PFSK-1 (cell line): Measurements from ENCODE around the gene KRTAP9-9.
"Not testable (repeated sequence)": the region's sequence is repeated elsewhere in the genome, so short reads cannot be mapped to it uniquely, and the experiment has no call there.

Experiments
- FOXP2 ChIP-seq: optimal IDR thresholded peaks from 2 replicates; pipeline ENCODE3; 2011; ENCODE audit warnings: borderline replicate concordance, control low read depth, inconsistent platforms; ENCODE audit not compliant: insufficient read depth; ENCODE audit errors: extremely low read length, extremely low read depth
- POLR2AphosphoS5 ChIP-seq: IDR thresholded peaks from 2 replicates; pipeline ENCODE4 v1.6.1; 2012; ENCODE audit warnings: low read depth, mild to moderate bottlenecking, control low read depth, low read length, moderate library complexity
- SIN3A ChIP-seq: IDR thresholded peaks from 2 replicates; pipeline ENCODE4 v1.6.1; 2012; ENCODE audit warnings: mild to moderate bottlenecking, low read length, moderate library complexity, borderline replicate concordance; ENCODE audit not compliant: insufficient read depth
- TAF1 ChIP-seq: IDR thresholded peaks from 2 replicates; pipeline ENCODE4 v1.6.1; 2012; ENCODE audit warnings: low read length, control low read depth, borderline replicate concordance; ENCODE audit not compliant: insufficient read depth
- TF ChIP-seq, protein P1 (sequence below), 2 experiments: IDR thresholded peaks; 2 replicates each; pipeline versions ENCODE4 v1.6.1 to v1.8.0; 2011 to 2012; ENCODE audit warnings: low read depth in 2 of 2, low read length in 2 of 2, control low read depth in 1 of 2, inconsistent platforms in 1 of 2, mild to moderate bottlenecking in 1 of 2, moderate library complexity in 1 of 2; ENCODE audit not compliant: insufficient read depth in 1 of 2

Gene KRTAP9-9

DNA sequence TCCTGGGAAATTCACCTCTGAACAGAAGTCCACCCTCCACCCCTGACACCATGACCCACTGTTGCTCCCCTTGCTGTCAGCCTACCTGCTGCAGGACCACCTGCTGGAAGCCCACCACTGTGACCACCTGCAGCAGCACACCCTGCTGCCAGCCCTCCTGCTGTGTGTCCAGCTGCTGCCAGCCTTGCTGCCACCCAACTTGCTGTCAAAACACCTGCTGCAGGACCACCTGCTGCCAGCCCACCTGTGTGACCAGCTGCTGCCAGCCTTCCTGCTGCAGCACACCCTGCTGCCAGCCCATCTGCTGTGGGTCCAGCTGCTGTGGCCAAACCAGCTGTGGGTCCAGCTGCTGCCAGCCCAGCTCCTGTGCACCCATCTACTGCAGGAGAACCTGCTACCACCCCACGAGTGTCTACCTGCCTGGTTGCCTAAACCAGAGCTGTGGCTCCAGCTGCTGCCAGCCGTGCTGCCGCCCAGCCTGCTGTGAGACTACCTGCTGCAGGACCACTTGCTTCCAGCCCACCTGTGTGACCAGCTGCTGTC, 20.5 kb downstream of the KRTAP9-9 start, which contains the start of gene KRTAP9-7:
TSS of gene KRTAP9-7 (plus strand) at position 51 of the 543 bp plus-strand sequence. CDS start at position 51, 0 bp downstream.
- not testable (repeated sequence) for TF ChIP-seq FOXP2, POLR2AphosphoS5
- TF ChIP-seq, protein P1, sequence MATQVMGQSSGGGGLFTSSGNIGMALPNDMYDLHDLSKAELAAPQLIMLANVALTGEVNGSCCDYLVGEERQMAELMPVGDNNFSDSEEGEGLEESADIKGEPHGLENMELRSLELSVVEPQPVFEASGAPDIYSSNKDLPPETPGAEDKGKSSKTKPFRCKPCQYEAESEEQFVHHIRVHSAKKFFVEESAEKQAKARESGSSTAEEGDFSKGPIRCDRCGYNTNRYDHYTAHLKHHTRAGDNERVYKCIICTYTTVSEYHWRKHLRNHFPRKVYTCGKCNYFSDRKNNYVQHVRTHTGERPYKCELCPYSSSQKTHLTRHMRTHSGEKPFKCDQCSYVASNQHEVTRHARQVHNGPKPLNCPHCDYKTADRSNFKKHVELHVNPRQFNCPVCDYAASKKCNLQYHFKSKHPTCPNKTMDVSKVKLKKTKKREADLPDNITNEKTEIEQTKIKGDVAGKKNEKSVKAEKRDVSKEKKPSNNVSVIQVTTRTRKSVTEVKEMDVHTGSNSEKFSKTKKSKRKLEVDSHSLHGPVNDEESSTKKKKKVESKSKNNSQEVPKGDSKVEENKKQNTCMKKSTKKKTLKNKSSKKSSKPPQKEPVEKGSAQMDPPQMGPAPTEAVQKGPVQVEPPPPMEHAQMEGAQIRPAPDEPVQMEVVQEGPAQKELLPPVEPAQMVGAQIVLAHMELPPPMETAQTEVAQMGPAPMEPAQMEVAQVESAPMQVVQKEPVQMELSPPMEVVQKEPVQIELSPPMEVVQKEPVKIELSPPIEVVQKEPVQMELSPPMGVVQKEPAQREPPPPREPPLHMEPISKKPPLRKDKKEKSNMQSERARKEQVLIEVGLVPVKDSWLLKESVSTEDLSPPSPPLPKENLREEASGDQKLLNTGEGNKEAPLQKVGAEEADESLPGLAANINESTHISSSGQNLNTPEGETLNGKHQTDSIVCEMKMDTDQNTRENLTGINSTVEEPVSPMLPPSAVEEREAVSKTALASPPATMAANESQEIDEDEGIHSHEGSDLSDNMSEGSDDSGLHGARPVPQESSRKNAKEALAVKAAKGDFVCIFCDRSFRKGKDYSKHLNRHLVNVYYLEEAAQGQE (IDR thresholded peaks at IDR 0.05; ENCODE audit: insufficient read depth in 1 of 2, low read depth in 2 of 2, low read length in 2 of 2): not testable (repeated sequence)

DNA sequence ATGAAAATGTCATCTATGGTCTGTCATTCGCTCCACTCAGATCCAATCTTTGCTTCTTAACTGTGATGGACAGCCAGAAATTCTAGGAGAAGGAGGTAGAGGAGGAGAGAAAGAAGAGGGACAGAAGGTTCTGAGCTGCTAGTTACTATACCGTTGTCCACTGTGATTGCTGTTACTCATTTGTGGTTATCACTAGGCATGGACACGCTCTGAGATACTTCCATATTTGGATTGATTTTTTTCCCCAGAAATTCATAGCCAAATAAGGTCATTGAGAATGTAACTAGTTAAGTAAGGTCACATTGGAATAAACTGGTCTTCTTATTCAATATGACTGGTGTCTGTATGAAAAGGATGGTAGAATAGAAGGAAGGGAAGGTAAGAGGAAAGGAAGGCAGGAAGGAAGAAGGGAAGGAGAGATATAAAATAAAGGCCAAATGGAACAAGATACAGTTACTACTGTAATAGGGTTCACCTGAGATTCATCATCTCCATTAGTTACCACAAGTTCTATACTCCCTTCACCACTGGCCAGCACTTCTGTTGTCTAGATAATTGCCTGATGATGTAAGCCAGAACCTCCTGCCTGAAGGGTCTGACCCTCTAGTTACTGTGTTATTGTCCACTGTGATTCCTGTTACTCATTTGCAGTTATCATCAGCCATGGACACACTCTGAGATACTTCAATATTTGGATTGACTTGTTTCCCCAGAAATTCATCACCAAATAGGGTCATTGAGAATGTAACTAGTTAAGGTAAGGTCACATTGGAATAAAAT, 23.2 kb downstream of the KRTAP9-9 start:
- TF ChIP-seq POLR2AphosphoS5 (no peak), TAF1 (no peak), FOXP2 (no peak)

DNA sequence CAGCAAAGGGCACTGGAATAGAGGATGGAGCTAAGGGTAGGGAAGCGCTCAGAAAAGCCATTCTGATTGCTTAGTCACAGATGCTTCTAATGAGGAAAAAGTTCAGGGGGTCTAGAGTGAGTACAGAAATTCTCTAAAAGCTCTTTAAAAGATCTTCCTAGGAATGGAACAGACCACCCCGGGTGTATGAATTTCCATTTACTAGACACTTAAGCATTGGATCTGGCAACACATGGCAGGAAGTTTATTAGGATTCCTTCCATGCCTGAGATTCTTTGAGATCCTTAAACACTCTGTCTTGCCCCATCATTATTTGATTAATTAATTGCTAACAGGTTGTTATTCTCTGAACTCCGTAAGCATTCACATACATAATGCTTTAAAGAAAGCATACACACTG, 28.9 kb downstream of the KRTAP9-9 start:
- TF ChIP-seq, protein P1 (IDR thresholded peaks at IDR 0.05; ENCODE audit: insufficient read depth in 1 of 2, low read depth in 2 of 2, low read length in 2 of 2): no peak
- TF ChIP-seq SIN3A (no peak), TAF1 (no peak), FOXP2 (no peak), POLR2AphosphoS5 (no peak)

DNA sequence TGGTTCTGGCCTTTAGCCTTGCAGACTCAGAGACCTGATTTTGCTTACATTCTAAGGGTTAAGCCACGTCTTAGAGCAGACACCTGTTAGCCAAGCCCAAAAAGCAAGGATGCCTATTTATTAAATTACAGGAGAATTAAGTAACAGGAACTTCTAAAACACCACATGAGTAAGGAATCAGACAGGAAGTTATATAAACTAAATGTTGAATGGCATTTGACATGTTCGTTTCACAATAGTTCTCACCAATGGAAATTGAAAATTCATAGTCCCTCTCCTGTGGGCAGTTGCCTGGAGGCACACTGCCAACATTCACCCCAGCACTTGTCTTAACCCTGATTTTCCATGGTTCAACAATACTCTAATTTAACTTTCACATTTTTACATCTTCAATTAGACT, 29.4 kb downstream of the KRTAP9-9 start:
- TF ChIP-seq POLR2AphosphoS5: no peak
- no peak for TF ChIP-seq SIN3A

DNA sequence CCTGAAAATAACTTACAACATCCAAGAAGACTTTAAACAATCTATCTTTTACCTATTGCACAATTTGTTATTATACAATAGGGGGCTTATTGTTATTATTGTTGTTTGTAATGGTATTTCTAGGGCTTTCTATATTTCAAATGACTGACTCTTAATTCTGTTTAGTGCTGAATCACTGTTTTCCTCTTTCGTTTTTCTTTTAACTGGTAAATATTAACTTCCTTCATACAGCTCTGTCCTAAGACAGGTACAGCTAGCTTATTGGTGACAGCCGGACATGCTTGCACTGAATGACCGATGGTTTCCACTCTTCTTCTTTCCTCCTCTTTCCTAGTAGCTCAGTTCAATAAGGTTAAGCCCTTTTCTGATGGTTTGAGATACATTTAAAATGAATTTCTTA, 31.9 kb downstream of the KRTAP9-9 start:
- TF ChIP-seq SIN3A (no peak), TAF1 (no peak), FOXP2 (no peak), POLR2AphosphoS5 (no peak)
- TF ChIP-seq, protein P1 (IDR thresholded peaks at IDR 0.05; ENCODE audit: insufficient read depth in 1 of 2, low read depth in 2 of 2, low read length in 2 of 2): no peak

DNA sequence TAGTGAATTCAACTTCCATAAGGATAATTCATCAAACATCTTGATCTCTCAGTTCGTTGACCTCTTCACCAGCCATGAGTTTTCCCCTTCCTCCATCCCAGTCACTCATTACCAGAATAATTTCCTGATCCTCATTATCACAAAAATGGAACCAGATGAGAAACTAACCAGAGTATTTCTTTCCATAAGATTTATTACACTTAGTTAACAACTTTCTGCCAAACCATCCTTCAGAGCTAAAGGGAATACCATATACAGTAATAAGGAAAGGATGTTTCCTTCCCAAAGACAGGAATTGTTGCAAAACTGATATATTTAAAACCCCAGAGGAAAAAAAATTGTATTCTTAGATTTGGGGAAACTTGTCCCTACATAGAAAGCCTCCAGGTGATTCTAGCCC, 38.8 kb downstream of the KRTAP9-9 start:
- TF ChIP-seq FOXP2 (no peak), SIN3A (no peak), TAF1 (no peak), POLR2AphosphoS5 (no peak)
- TF ChIP-seq, protein P1 (IDR thresholded peaks at IDR 0.05; ENCODE audit: insufficient read depth in 1 of 2, low read depth in 2 of 2, low read length in 2 of 2): no peak
